NCI-H1694 (cell line): Measurements from ENCODE around the gene ITK.
"Not testable (repeated sequence)": the region's sequence is repeated elsewhere in the genome, so short reads cannot be mapped to it uniquely, and the experiment has no call there.

Source experiments
- DNase-seq: peaks from one replicate; lab custom pipeline; 2025; lab: John Stamatoyannopoulos, UW

ITK gene

GRCh38 chr5:157168286-157168685 lies 12.4 kb upstream of the ITK start:
- no peak for DNase-seq

GRCh38 chr5:157172403-157172802 lies 8.2 kb upstream of the ITK start:
- DNase-seq = no peak

- DNase-seq = no peak
Measured at GRCh38 chr5:157175071-157175612, 5.5 kb upstream of the ITK start.

GRCh38 chr5:157177953-157178352 lies 2.7 kb upstream of the ITK start:
- no peak for DNase-seq

GRCh38 chr5:157178966-157179365 lies 1.7 kb upstream of the ITK start:
- DNase-seq = no peak

GRCh38 chr5:157182143-157182757 lies 1.6 kb downstream of the ITK start:
- no peak for DNase-seq

GRCh38 chr5:157184117-157184670 lies 3.6 kb downstream of the ITK start:
- no peak for DNase-seq

GRCh38 chr5:157185122-157185521 lies 4.5 kb downstream of the ITK start:
- not testable (repeated sequence) for DNase-seq

GRCh38 chr5:157186309-157187045 lies 5.8 kb downstream of the ITK start:
- DNase-seq = no peak

- no peak for DNase-seq
Measured at GRCh38 chr5:157187046-157187754, 6.6 kb downstream of the ITK start.

- no peak for DNase-seq
Measured at GRCh38 chr5:157188270-157188669, 7.6 kb downstream of the ITK start.

- DNase-seq = no peak
Measured at GRCh38 chr5:157189223-157189622, 8.6 kb downstream of the ITK start.

GRCh38 chr5:157193699-157194424 lies 13.2 kb downstream of the ITK start:
- no peak for DNase-seq

- DNase-seq = no peak
Measured at GRCh38 chr5:157196045-157196444, 15.4 kb downstream of the ITK start.

GRCh38 chr5:157197086-157197485 lies 16.4 kb downstream of the ITK start:
- no peak for DNase-seq

GRCh38 chr5:157198277-157198986 lies 17.8 kb downstream of the ITK start:
- no peak for DNase-seq

- no peak for DNase-seq
Measured at GRCh38 chr5:157201857-157202256, 21.2 kb downstream of the ITK start.

- no peak for DNase-seq
Measured at GRCh38 chr5:157203417-157203816, 22.8 kb downstream of the ITK start.

- no peak for DNase-seq
Measured at GRCh38 chr5:157204765-157205164, 24.1 kb downstream of the ITK start.

GRCh38 chr5:157205708-157206107 lies 25.1 kb downstream of the ITK start:
- DNase-seq = no peak

GRCh38 chr5:157210652-157211051 lies 30.0 kb downstream of the ITK start:
- DNase-seq = not testable (repeated sequence)
